A673 (cell line): ENCODE results near the gene TM9SF2. TPM values are rescaled to one million over a fixed set of nuclear protein-coding genes. Genes with fewer than 3 reads are reported as not detected.

ENCODE experiments used
- BruUV-seq: library from RNA; stranded (reverse); fragments of 400-500 nt; replicated peaks from 2 replicates; lab custom pipeline; 2021; lab: Mats Ljungman, UMichigan
- CTCF ChIA-PET: fragments of 300-600 bp; sonication (Branson Sonifier 250); formaldehyde crosslinking; loops from one replicate; lab custom pipeline; 2022; ENCODE audit warnings: antibody characterized with exemption; lab: Charles Lee
- POLR2A ChIA-PET: fragments of 300-600 bp; sonication (Branson Sonifier 250); formaldehyde crosslinking; loops from one replicate; lab custom pipeline; 2022; ENCODE audit warnings: antibody characterized with exemption; ENCODE audit not compliant: low non-redundant PET; lab: Charles Lee
- DNase-seq: peaks from one replicate; pipeline ENCODE4 v3.0.0-alpha.2; 2015; ENCODE audit warnings: low spot score
- H3K27ac ChIP-seq: fragments of 200-600 bp; sonication (generic); 2 replicates; pipeline ENCODE4 v1.5.1; 2016; ENCODE audit warnings: mixed run types, low read depth, mild to moderate bottlenecking, mixed read lengths, antibody characterized with exemption, low read length; ENCODE audit not compliant: poor library complexity, severe bottlenecking
- H3K27me3 ChIP-seq: fragments of 200-600 bp; sonication (generic); replicated peaks from 2 replicates; pipeline ENCODE4 v1.6.1; 2017; ENCODE audit warnings: mixed run types, low read depth, mild to moderate bottlenecking, mixed read lengths, antibody characterized with exemption, low read length; ENCODE audit not compliant: insufficient read depth, poor library complexity
- H3K36me3 ChIP-seq: fragments of 200-600 bp; sonication (generic); 2 replicates; pipeline ENCODE4 v1.6.1; 2016; ENCODE audit warnings: mixed run types, mild to moderate bottlenecking, mixed read lengths, antibody characterized with exemption, low read length; ENCODE audit not compliant: insufficient read depth, poor library complexity, severe bottlenecking
- H3K4me1 ChIP-seq: fragments of 200-600 bp; sonication (generic); 2 replicates; pipeline ENCODE4 v1.6.1; 2017; ENCODE audit warnings: mixed run types, mild to moderate bottlenecking, mixed read lengths, antibody characterized with exemption, low read length; ENCODE audit not compliant: insufficient read depth, poor library complexity, severe bottlenecking
- H3K4me3 ChIP-seq: fragments of 200-600 bp; sonication (generic); 2 replicates; pipeline ENCODE4 v1.5.1; 2016; ENCODE audit warnings: low read depth, mixed run types, mild to moderate bottlenecking, mixed read lengths, low read length; ENCODE audit not compliant: poor library complexity, severe bottlenecking
- H3K9me3 ChIP-seq: fragments of 200-600 bp; sonication (generic); 2 replicates; pipeline ENCODE4 v1.6.1; 2016; ENCODE audit warnings: mixed run types, low read depth, mild to moderate bottlenecking, mixed read lengths, antibody characterized with exemption, low read length; ENCODE audit not compliant: poor library complexity, severe bottlenecking
- CTCF ChIP-seq: fragments of 300-800, 200-600 bp; sonication (generic); conservative IDR thresholded peaks from 2 replicates; pipeline ENCODE4 v1.5.1; 2017; ENCODE audit warnings: low read depth, mild to moderate bottlenecking, antibody characterized with exemption, low read length, moderate library complexity, mixed read lengths
- EZH2 ChIP-seq: fragments of 200-600 bp; sonication (generic); IDR thresholded peaks from 2 replicates; pipeline ENCODE4 v1.6.1; 2017; ENCODE audit warnings: borderline replicate concordance, low read depth, mild to moderate bottlenecking, mixed read lengths, antibody characterized with exemption, low read length; ENCODE audit not compliant: poor library complexity, severe bottlenecking
- intact Hi-C: fragments of 100-400 bp; cut with micrococcal nuclease; formaldehyde crosslinking; loops from one replicate; pipeline ENCODE4 v1.10.0; 2022; ENCODE audit not compliant: unreplicated experiment
- total RNA-seq: library from RNA; stranded (reverse); gene quantifications from 2 replicates; pipeline ENCODE4 v1.2.3, GENCODE V29; 2021

TM9SF2 gene
- total RNA-seq, 1 experiment from 2014 or later, result 96.3 TPM

- BruUV-seq, result no TSS peak
- TF ChIP-seq CTCF (no peak), EZH2 (no peak)
- H3K9me3 ChIP-seq, result no peaks in the 10 kb centered on the region
- no peaks in the 10 kb centered on the region for H3K4me1 ChIP-seq
- intact Hi-C loops, result no loop called here
- DNase-seq, result no peak
- no peaks in the 10 kb centered on the region for H3K36me3 ChIP-seq
- no peaks in the 10 kb centered on the region for H3K27me3 ChIP-seq
- CTCF ChIA-PET, result no interaction called here
- no peak overlapping the region for H3K4me3 ChIP-seq
- H3K27ac ChIP-seq, result no peak overlapping the region
- POLR2A ChIA-PET, result no interaction called here
These were observed 37.5 kb upstream of the TM9SF2 start for GRCh38 chr13:99463646-99464397.

GRCh38 chr13:99464441-99464949 lies 36.8 kb upstream of the TM9SF2 start:
- no peak overlapping the region for H3K4me3 ChIP-seq
- ChIA-PET POLR2A (no interaction called here), CTCF (no interaction called here)
- DNase-seq, result no peak
- no peaks in the 10 kb centered on the region for H3K36me3 ChIP-seq
- H3K4me1 ChIP-seq, result no peaks in the 10 kb centered on the region
- TF ChIP-seq CTCF, result no peak
- no peak for TF ChIP-seq EZH2
- no peaks in the 10 kb centered on the region for H3K27me3 ChIP-seq
- intact Hi-C loops, result no loop called here
- BruUV-seq, result no TSS peak
- H3K9me3 ChIP-seq, result no peaks in the 10 kb centered on the region
- no peak overlapping the region for H3K27ac ChIP-seq

- Histone ChIP-seq H3K9me3 (no peaks in the 10 kb centered on the region), H3K27ac (no peak overlapping the region), H3K36me3 (no peaks in the 10 kb centered on the region), H3K4me3 (no peak overlapping the region), H3K27me3 (no peaks in the 10 kb centered on the region), H3K4me1 (no peaks in the 10 kb centered on the region)
- TF ChIP-seq EZH2 (no peak), CTCF (no peak)
- intact Hi-C loops, result no loop called here
- DNase-seq, result no peak
- CTCF ChIA-PET, result no interaction called here
- no TSS peak for BruUV-seq
- POLR2A ChIA-PET, result no interaction called here
These were observed 35.8 kb upstream of the TM9SF2 start for GRCh38 chr13:99465454-99465853.
